ENCODE results near the gene AUTS2. TPM values are rescaled to one million over a fixed set of nuclear protein-coding genes. Genes with fewer than 3 reads are reported as not detected.

The AUTS2 gene
- total RNA-seq, 6 experiments from 2014 or later, result 10.4 to 32.0 (median 19.3) TPM

DNA sequence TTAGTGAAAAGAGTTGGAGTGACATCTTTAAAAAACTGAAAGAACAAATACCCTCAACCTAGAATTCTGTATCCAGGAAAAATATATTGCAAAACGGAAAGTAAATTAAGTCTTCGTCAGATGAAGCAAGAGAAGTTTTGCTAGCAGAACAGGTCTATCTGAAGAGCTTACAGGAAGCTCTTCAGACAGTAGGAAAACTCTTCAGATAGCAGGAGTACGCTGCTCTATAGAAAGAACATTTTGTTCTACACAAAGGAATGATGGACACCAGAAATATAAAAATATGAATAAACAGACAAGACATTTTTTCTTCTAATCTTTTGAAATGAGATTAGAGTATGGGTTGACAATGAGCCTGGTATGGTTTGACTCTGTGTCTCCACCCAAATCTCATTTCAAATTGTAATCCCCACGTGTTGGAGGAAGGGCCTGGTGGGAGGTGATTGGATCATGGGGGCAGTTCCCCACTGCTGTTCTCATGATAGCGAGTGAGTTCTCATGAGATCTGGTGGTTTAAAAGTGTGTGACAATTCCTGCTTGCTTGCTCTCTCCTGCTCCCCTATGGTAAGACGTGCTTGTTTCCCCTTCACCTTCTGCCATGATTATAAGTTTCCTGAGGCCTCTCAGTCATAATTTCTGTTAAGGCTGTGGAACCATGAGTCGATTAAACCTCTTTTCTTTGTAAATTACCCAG, 567.3 kb downstream of the AUTS2 start:
- no peaks in the 10 kb centered on the region for H3K36me3 ChIP-seq
- no peak for DNase-seq
- 55% methylated on average over 7 of the region's 7 CpGs for WGBS (ENCODE audit: insufficient coverage, low coverage, low lambda C conversion rate, missing lambda C conversion rate)
- H3K4me3 ChIP-seq, result no peak overlapping the region
- no peak overlapping the region for H3K27ac ChIP-seq
- H3K27me3 ChIP-seq, result no peaks in the 10 kb centered on the region
- peak in 1 of 4 donors; percentile 50 for ATAC-seq
- TF ChIP-seq, protein P1, sequence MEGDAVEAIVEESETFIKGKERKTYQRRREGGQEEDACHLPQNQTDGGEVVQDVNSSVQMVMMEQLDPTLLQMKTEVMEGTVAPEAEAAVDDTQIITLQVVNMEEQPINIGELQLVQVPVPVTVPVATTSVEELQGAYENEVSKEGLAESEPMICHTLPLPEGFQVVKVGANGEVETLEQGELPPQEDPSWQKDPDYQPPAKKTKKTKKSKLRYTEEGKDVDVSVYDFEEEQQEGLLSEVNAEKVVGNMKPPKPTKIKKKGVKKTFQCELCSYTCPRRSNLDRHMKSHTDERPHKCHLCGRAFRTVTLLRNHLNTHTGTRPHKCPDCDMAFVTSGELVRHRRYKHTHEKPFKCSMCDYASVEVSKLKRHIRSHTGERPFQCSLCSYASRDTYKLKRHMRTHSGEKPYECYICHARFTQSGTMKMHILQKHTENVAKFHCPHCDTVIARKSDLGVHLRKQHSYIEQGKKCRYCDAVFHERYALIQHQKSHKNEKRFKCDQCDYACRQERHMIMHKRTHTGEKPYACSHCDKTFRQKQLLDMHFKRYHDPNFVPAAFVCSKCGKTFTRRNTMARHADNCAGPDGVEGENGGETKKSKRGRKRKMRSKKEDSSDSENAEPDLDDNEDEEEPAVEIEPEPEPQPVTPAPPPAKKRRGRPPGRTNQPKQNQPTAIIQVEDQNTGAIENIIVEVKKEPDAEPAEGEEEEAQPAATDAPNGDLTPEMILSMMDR (IDR thresholded peaks at IDR 0.05), result no peak
- TF ChIP-seq POLR2A (IDR thresholded peaks at IDR 0.05), result no peak
- H3K4me1 ChIP-seq, result no peaks in the 10 kb centered on the region
- no peaks in the 10 kb centered on the region for H3K9me3 ChIP-seq
- intact Hi-C loops (cut with DNase I), result no loop called here

DNA sequence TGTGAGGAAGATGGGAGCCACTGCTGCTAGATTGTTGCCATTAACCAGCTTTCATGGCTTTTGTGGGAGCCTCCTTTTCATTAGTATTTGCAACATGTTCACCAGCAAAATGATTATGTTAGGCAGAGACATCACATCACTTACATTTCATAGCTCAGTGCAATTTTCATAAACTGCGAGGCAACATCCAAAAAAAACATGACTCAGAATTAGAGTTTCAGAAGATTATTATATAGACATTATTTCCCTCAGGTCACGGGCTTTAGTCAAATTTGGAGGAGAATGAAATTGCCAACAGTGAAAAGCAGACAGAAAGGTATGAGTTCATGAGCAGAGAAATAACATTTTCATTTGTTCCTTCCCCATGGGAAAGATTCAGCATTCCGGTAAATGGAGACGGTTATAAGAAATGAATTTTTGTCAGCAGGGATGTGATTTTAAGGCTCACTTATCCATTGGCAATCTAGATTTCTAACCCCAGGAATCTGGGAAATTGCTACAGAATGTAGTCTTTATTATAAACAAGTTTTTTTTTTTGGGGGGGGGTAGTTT, 573.2 kb downstream of the AUTS2 start:
- no peak overlapping the region for H3K27ac ChIP-seq
- WGBS (ENCODE audit: insufficient coverage, low coverage, low lambda C conversion rate, missing lambda C conversion rate), result 89% methylated on average over 4 of the region's 4 CpGs
- DNase-seq (no peak), ATAC-seq (no peak)
- no peak overlapping the region for H3K4me3 ChIP-seq
- no peaks in the 10 kb centered on the region for H3K36me3 ChIP-seq
- no peaks in the 10 kb centered on the region for H3K27me3 ChIP-seq
- TF ChIP-seq POLR2A (IDR thresholded peaks at IDR 0.05), result no peak
- TF ChIP-seq, protein P1 (IDR thresholded peaks at IDR 0.05), result no peak
- no peaks in the 10 kb centered on the region for H3K9me3 ChIP-seq
- intact Hi-C loops (cut with DNase I), result no loop called here
- H3K4me1 ChIP-seq, result no peaks in the 10 kb centered on the region

DNA sequence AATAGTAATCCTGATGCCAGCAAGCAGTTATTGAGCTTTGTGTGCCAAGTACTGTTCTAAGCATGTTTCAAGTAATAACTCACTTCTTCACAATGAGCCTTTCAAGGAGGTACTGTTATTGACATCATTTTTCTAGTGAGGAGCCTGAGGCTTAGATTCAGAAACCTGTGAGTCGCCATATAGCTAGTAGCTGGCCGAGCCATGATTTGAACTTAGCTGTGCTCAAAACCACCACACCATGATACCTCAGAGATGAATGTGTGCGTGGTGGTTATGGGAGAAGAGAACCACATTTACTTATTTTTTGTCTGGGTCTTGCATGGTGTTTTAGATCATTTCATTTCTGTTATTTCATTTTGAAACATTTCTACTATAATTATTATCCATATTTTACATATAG, 578.9 kb downstream of the AUTS2 start:
- TF ChIP-seq, protein P1 (IDR thresholded peaks at IDR 0.05), result no peak
- no peak for TF ChIP-seq POLR2A (IDR thresholded peaks at IDR 0.05)
- ATAC-seq, result no peak

DNA sequence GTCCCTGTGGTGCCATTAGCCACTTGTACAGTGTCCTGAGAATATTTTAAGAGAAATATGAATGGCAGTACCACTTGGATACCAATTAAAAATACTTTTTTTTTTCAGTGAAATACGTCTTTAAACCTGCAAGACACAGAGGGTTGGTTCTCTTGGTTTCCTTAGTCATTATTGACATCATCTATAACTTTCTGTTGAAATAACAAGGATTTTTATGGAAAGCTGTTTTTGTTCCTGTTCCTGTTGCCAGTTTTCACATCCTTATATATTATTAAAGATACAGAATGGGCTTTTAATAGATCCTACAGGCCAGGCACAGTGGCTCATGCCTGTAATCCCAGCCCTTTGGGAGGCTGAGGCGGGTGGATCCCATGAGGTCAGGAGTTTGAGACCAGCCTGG, 579.9 kb downstream of the AUTS2 start:
- H3K9me3 ChIP-seq, result no peaks in the 10 kb centered on the region
- DNase-seq (no peak), ATAC-seq (no peak)
- 84% methylated on average over 2 of the region's 2 CpGs for WGBS (ENCODE audit: insufficient coverage, low coverage, low lambda C conversion rate, missing lambda C conversion rate)
- no peaks in the 10 kb centered on the region for H3K27me3 ChIP-seq
- H3K4me3 ChIP-seq, result no peak overlapping the region
- no peaks in the 10 kb centered on the region for H3K4me1 ChIP-seq
- intact Hi-C loops (cut with DNase I), result no loop called here
- H3K36me3 ChIP-seq, result no peaks in the 10 kb centered on the region
- no peak overlapping the region for H3K27ac ChIP-seq
- TF ChIP-seq, protein P1 (IDR thresholded peaks at IDR 0.05), result no peak
- TF ChIP-seq POLR2A (IDR thresholded peaks at IDR 0.05), result no peak

More for the DNA sequence above, 578.9 kb downstream of the AUTS2 start:
- Histone ChIP-seq H3K9me3 (no peaks in the 10 kb centered on the region), H3K27ac (no peak overlapping the region), H3K27me3 (no peaks in the 10 kb centered on the region), H3K4me1 (no peaks in the 10 kb centered on the region), H3K36me3 (no peaks in the 10 kb centered on the region), H3K4me3 (no peak overlapping the region)
- no peak for DNase-seq
- intact Hi-C loops (cut with DNase I), result no loop called here
- 64% methylated on average over 3 of the region's 3 CpGs for WGBS (ENCODE audit: insufficient coverage, low coverage, low lambda C conversion rate, missing lambda C conversion rate)
